Mesendoderm (in vitro differentiated cells): ENCODE measurements around the gene KLHL18.

Experiments used
- DNase-seq: peaks from one replicate; pipeline ENCODE4 v3.0.0; 2013
- H2AK5ac ChIP-seq: 2 replicates; pipeline ENCODE4 v1.6.1; 2013; ENCODE audit warnings: low read length, inconsistent platforms
- H2BK120ac ChIP-seq: 2 replicates; pipeline ENCODE4 v1.6.1; 2013; ENCODE audit warnings: low read depth, mild to moderate bottlenecking, low read length, moderate library complexity, mixed read lengths
- H2BK15ac ChIP-seq: replicated peaks from 2 replicates; pipeline ENCODE4 v1.6.1; 2013; ENCODE audit warnings: low read depth, mild to moderate bottlenecking, moderate library complexity
- H2BK5ac ChIP-seq: 2 replicates; pipeline ENCODE4 v1.6.1; 2013; ENCODE audit warnings: low read length, inconsistent platforms
- H3K18ac ChIP-seq: 2 replicates; pipeline ENCODE4 v1.6.1; 2013; ENCODE audit warnings: mild to moderate bottlenecking, low read length, mixed read lengths
- H3K23ac ChIP-seq: one replicate; pipeline ENCODE4 v1.6.1; 2013; ENCODE audit warnings: low read length
- H3K27ac ChIP-seq: 2 replicates; pipeline ENCODE4 v1.5.1; 2013; ENCODE audit warnings: low read depth, mild to moderate bottlenecking, inconsistent platforms, low read length, moderate library complexity
- H3K27me3 ChIP-seq: 2 replicates; pipeline ENCODE4 v1.6.1; 2013; ENCODE audit warnings: low read length, control low read depth, mild to moderate bottlenecking, inconsistent platforms; ENCODE audit not compliant: insufficient read depth, poor library complexity
- H3K36me3 ChIP-seq: 2 replicates; pipeline ENCODE4 v1.6.1; 2013; ENCODE audit warnings: low read length, inconsistent platforms; ENCODE audit not compliant: control insufficient read depth, insufficient read depth
- H3K4ac ChIP-seq: one replicate; pipeline ENCODE4 v1.6.1; 2013; ENCODE audit warnings: low read depth, mild to moderate bottlenecking, low read length, moderate library complexity
- H3K4me1 ChIP-seq: 2 replicates; pipeline ENCODE4 v1.6.1; 2013; ENCODE audit warnings: low read depth, low read length, inconsistent platforms; ENCODE audit not compliant: control insufficient read depth
- H3K4me2 ChIP-seq: 2 replicates; pipeline ENCODE4 v1.6.1; 2013; ENCODE audit warnings: low read length
- H3K4me3 ChIP-seq: 2 replicates; pipeline ENCODE4 v1.5.1; 2013; ENCODE audit warnings: mild to moderate bottlenecking, low read length
- H3K56ac ChIP-seq: one replicate; pipeline ENCODE4 v1.6.1; 2013; ENCODE audit warnings: low read length
- H3K79me1 ChIP-seq: 2 replicates; pipeline ENCODE4 v1.6.1; 2013; ENCODE audit warnings: low read length, inconsistent platforms
- H3K79me2 ChIP-seq: 2 replicates; pipeline ENCODE4 v1.6.1; 2013; ENCODE audit warnings: mild to moderate bottlenecking, low read length; ENCODE audit not compliant: control insufficient read depth, insufficient read depth
- H3K9ac ChIP-seq: 2 replicates; pipeline ENCODE4 v1.6.1; 2013; ENCODE audit warnings: low read length, inconsistent platforms
- H4K5ac ChIP-seq: one replicate; pipeline ENCODE4 v1.6.1; 2013; ENCODE audit warnings: low read length
- H4K8ac ChIP-seq: one replicate; pipeline ENCODE4 v1.6.1; 2013; ENCODE audit warnings: low read depth, mild to moderate bottlenecking, control low read depth, low read length, moderate library complexity
- WGBS: extraction: QIAGEN DNeasy Blood & Tissue Kit; methylation state at CpG from one replicate; pipeline ENCODE4 v1.1.7; 2013; ENCODE audit warnings: low lambda C conversion rate, missing lambda C conversion rate; ENCODE audit not compliant: insufficient coverage; ENCODE audit errors: extremely low coverage; 5-methylcytosine and 5-hydroxymethylcytosine counted together

KLHL18 gene

GRCh38 chr3:47378869-47379268 is 96.1 kb downstream of the KLHL18 start:
- Histone ChIP-seq H4K5ac (no peak overlapping the region), H3K79me1 (peaks cover 15% of the 10 kb centered on the region), H3K18ac (no peak overlapping the region), H4K8ac (no peak overlapping the region), H3K56ac (no peak overlapping the region), H3K27me3 (no peaks in the 10 kb centered on the region), H2BK120ac (no peak overlapping the region), H2AK5ac (no peak overlapping the region), H3K23ac (no peak overlapping the region), H2BK5ac (no peak overlapping the region), H2BK15ac (no peak overlapping the region), H3K4ac (no peak overlapping the region), H3K4me2 (no peak overlapping the region), H3K4me1 (peaks cover 4% of the 10 kb centered on the region), H3K36me3 (no peaks in the 10 kb centered on the region), H3K9ac (no peak overlapping the region), H3K79me2 (peaks cover 18% of the 10 kb centered on the region), H3K4me3 (no peak overlapping the region), H3K27ac (no peak overlapping the region)
- DNase-seq: no peak

GRCh38 chr3:47379411-47379899 is 96.7 kb downstream of the KLHL18 start:
- WGBS: no CpG with 5 or more reads among the region's 19 CpGs
- Histone ChIP-seq H2BK5ac (no peak overlapping the region), H3K9ac (peak overlapping the region; percentile 100), H3K36me3 (no peaks in the 10 kb centered on the region), H3K4me2 (peak overlapping the region; percentile 95), H3K27me3 (no peaks in the 10 kb centered on the region), H2AK5ac (no peak overlapping the region), H4K5ac (no peak overlapping the region), H3K79me2 (peaks cover 19% of the 10 kb centered on the region), H3K23ac (no peak overlapping the region), H3K4me3 (no peak overlapping the region), H3K4ac (no peak overlapping the region), H3K79me1 (peaks cover 15% of the 10 kb centered on the region), H3K27ac (no peak overlapping the region), H3K4me1 (peaks cover 4% of the 10 kb centered on the region), H2BK15ac (no peak overlapping the region), H2BK120ac (no peak overlapping the region), H3K56ac (peak overlapping the region; percentile 99), H4K8ac (no peak overlapping the region), H3K18ac (no peak overlapping the region)
- no peak for DNase-seq

GRCh38 chr3:47380026-47380600 is 97.4 kb downstream of the KLHL18 start:
- no peak overlapping the region for H3K23ac ChIP-seq
- H3K27ac ChIP-seq: peak overlapping the region; percentile 76
- DNase-seq: no peak

GRCh38 chr3:47380601-47381316 is 98.0 kb downstream of the KLHL18 start, which contains the start of gene PTPN23:
PTPN23 (plus strand) TSS chr3:47381021; CDS start chr3:47381097, 76 bp downstream.
- Histone ChIP-seq H4K8ac (no peak within 1 kb of the TSS), H2AK5ac (peak within 1 kb of the TSS; percentile 88), H3K27ac (peak within 1 kb of the TSS; percentile 76), H2BK5ac (peak within 1 kb of the TSS; percentile 80), H3K79me2 (peaks cover 25% of the 10 kb centered on the region), H3K79me1 (peaks cover 17% of the 10 kb centered on the region), H3K4me1 (peaks cover 4% of the 10 kb centered on the region), H3K27me3 (no peaks in the 10 kb centered on the region), H3K4ac (no peak within 1 kb of the TSS), H3K9ac (peak within 1 kb of the TSS; percentile 100), H3K4me3 (peak within 1 kb of the TSS; percentile 96), H2BK120ac (no peak within 1 kb of the TSS), H2BK15ac (no peak within 1 kb of the TSS), H3K4me2 (peak within 1 kb of the TSS; percentile 95), H3K36me3 (no peaks in the 10 kb centered on the region), H3K23ac (no peak within 1 kb of the TSS), H3K56ac (peak within 1 kb of the TSS; percentile 99), H3K18ac (peak within 1 kb of the TSS; percentile 8), H4K5ac (no peak within 1 kb of the TSS)
- DNase-seq: peak; percentile 99
- no CpG with 5 or more reads among the region's 61 CpGs for WGBS

More at GRCh38 chr3:47380026-47380600, 97.4 kb downstream of the KLHL18 start:
- Histone ChIP-seq H3K79me1 (peaks cover 15% of the 10 kb centered on the region), H3K36me3 (no peaks in the 10 kb centered on the region), H4K5ac (no peak overlapping the region), H3K4me2 (peak overlapping the region; percentile 95), H3K18ac (no peak overlapping the region), H3K9ac (peak overlapping the region; percentile 100), H3K4ac (no peak overlapping the region), H2AK5ac (peak overlapping the region; percentile 88), H2BK15ac (no peak overlapping the region), H3K56ac (peak overlapping the region; percentile 99), H3K4me3 (peak overlapping the region; percentile 96), H4K8ac (no peak overlapping the region), H3K27me3 (no peaks in the 10 kb centered on the region), H2BK120ac (no peak overlapping the region), H3K79me2 (peaks cover 21% of the 10 kb centered on the region), H2BK5ac (peak overlapping the region; percentile 80), H3K4me1 (peaks cover 4% of the 10 kb centered on the region)
- no CpG with 5 or more reads among the region's 23 CpGs for WGBS

- H3K4ac ChIP-seq: no peak overlapping the region
- peaks cover 27% of the 10 kb centered on the region for H3K79me2 ChIP-seq
- H4K5ac ChIP-seq: no peak overlapping the region
- H3K27me3 ChIP-seq: no peaks in the 10 kb centered on the region
- H2BK5ac ChIP-seq: peak overlapping the region; percentile 67
- H3K18ac ChIP-seq: peak overlapping the region; percentile 8
- no peak overlapping the region for H4K8ac ChIP-seq
- no peaks in the 10 kb centered on the region for H3K36me3 ChIP-seq
- no peak overlapping the region for H2BK15ac ChIP-seq
- H3K56ac ChIP-seq: peak overlapping the region; percentile 99
- peak; percentile 92 for DNase-seq
- H3K4me2 ChIP-seq: peak overlapping the region; percentile 91
- WGBS: no CpG with 5 or more reads among the region's 44 CpGs
- H3K27ac ChIP-seq: peak overlapping the region; percentile 73
- no peak overlapping the region for H2BK120ac ChIP-seq
- no peak overlapping the region for H2AK5ac ChIP-seq
- H3K4me3 ChIP-seq: peak overlapping the region; percentile 96
- no peak overlapping the region for H3K23ac ChIP-seq
- peak overlapping the region; percentile 96 for H3K9ac ChIP-seq
- H3K4me1 ChIP-seq: peaks cover 4% of the 10 kb centered on the region
- H3K79me1 ChIP-seq: peaks cover 20% of the 10 kb centered on the region
These were observed 98.8 kb downstream of the KLHL18 start for GRCh38 chr3:47381317-47382157.
